Measurements from ENCODE around the gene CNGB1.
"Not testable (repeated sequence)": the region's sequence is repeated elsewhere in the genome, so short reads cannot be mapped to it uniquely, and the experiment has no call there.

Gene CNGB1

DNA sequence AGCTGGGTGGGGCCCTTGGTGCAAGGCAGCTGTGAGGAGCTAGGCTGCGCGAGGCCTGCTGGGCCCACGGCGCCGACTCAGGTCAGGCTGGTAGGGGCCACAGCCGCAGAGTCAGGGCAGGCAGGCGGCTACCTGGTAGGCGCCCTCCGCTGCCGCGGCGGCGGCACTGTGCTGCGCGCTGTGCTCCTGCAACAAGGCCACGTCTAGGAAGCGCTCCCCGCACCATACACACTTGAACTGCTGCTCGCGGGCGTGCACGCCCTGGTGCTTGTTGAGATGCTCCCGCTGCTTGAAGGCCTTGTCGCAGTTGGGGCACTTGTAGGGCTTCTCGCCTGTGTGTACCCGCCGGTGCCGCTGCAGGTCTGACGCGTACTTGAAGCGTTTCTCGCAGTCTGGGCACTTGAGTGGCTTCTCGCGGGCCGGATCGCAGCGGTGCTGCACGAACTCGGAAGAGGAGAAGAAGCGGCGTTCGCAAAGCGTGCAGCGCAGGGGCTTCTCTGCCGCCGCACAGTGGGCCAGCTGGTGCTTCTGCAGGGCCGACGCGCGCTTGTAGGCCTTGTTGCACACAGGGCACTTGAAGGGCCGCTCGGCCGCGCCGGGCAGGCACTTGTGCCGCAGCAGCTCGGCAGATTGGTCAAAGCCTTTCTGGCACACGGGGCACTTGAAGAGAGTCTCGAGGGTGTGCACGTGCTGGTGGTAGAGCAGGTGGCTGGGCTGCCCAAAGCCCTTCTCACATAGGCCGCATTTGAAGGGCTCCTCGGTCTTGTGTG lies 25.7 kb upstream of the CNGB1 start:
- DNase-seq, result no peak

GRCh38 chr16:57995721-57996405 lies 24.9 kb upstream of the CNGB1 start:
- DNase-seq, result no peak

DNA sequence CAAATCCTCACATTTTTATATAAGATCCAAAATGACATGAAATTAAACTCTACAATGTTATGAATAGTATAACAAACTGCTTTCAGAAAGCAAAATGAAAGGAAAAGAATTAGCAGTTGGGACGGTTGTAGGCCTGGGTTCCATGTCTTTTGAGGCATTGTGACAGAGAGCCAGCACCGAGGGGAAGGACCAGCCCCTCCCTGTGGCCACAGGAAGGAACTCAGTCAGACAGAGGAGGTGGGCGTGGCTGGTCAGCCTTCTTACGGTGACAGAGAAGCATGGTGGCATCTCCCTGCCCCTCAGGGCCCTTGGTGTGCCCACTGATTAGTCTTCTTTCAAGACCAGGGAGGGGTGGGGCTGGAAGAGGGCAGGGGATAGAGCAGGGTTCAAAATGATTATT lies 23.9 kb upstream of the CNGB1 start:
- DNase-seq, result no peak

GRCh38 chr16:57994361-57994760 lies 23.4 kb upstream of the CNGB1 start:
- no peak for DNase-seq

DNA sequence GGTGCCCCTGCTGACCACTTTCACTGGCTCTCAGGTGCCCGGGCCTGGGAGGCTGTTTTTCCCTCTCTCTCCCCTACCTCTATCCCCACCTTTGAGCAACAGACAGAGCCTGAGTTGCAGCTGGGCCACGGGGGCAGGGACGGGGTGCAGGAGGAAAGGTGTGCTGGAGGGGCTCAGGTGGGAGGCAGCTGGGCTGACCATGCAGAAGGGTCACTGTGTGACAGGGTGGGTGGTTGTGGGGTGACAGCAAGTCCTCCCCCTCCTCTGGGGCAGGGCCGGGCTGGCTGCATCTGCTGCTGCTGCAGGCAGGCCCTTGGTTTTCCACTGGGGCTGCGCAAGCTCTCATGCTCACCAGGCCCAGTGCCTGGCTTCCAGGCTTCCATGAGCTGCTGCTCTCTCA lies 23.0 kb upstream of the CNGB1 start:
- no peak for DNase-seq

GRCh38 chr16:57993438-57993837 lies 22.5 kb upstream of the CNGB1 start:
- no peak for DNase-seq

DNA sequence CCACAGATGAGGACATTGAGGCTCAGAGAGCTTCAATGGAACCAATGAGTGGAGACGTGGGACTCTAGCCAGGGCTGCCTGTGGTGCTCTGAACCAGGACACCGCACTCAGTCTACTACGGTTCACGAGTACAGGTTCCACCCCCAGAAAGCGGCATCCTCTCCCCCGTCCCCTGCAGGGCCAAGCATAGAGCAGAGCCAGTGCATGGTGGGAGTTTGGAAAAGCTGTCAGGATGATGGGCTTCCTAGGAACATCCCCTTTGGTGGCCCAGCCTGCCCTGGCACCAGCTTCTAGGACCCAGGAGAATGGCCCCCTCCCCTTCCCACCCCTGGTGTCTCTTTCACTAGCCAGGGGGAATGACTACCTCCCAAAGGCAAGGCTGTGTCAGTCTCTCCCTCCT lies 21.2 kb upstream of the CNGB1 start:
- DNase-seq, result no peak

GRCh38 chr16:57991551-57992059 lies 20.7 kb upstream of the CNGB1 start:
- no peak for DNase-seq

- DNase-seq, result no peak
Observed at GRCh38 chr16:57988929-57989328, 18.0 kb upstream of the CNGB1 start.

- DNase-seq, result no peak
Observed at GRCh38 chr16:57987441-57988177, 16.7 kb upstream of the CNGB1 start.

- no peak for DNase-seq
Observed at GRCh38 chr16:57986196-57986595, 15.3 kb upstream of the CNGB1 start.

DNA sequence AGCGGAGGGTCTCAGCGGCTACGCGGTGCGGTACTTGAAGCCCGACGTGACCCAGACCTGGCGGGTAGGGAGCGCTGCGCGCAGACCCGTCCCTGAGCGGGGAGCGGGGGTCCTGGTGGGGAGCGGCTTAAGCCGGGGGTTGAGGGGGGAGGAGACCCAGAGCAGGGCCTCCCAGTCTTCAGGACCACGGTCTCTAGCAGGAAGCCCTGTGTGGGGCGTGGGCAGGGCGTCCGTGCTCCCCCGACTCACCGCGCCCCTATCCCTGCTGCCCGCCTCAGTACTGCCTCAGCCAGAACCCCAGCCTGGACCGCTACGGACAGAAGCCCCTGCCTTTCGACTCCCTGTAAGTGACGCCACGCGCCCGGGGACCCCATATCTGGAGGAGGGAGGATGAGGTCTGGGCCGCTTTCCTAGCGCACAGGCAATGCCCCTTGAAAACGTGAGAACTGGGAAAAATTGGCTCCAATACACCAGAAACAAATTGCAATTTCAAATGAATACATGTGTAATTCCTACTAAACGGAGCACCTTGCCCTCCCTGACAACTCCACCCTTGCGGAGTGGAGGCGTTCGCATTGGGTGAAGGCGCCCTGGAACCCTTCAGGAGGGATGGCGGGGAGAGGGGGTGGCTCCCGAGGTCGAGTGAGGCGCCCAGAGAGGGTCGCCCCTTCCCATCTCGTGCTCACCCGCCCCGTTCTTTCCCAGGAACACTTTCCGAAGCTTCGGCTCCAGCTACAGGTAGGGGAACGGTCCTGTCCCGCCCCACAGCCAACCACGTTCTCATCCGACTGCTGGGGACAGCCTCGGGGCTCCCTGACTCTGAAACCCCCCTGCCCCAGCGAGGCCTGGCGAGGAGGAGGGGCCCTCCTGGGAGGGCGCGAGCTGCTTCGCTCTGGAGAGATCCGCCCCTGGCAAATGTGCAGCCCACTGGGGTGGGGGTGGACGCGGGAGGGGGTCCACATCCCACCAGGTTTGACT lies 14.6 kb upstream of the CNGB1 start:
- DNase-seq, result no peak

- DNase-seq, result peak; percentile 81
Observed at GRCh38 chr16:57984443-57985203, 13.7 kb upstream of the CNGB1 start.

DNA sequence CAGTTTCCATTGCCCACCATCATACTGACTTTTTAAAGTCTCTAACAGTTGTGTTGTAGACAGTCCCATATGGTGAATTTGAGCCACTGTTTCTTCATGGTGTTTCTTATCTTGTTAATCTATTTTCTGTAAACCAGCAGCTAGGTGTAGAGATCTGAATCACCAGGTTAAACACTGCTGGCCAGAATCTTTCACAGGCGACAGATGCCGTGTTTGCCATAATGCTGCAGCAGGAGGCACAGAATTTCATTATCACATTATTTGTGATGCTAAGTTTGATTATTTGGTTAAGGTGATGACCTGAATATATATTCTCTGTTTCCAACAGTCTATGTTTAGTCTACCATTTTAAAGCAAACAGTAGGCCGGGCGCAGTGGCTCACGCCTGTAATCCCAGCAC lies 11.5 kb upstream of the CNGB1 start:
- DNase-seq, result no peak

DNA sequence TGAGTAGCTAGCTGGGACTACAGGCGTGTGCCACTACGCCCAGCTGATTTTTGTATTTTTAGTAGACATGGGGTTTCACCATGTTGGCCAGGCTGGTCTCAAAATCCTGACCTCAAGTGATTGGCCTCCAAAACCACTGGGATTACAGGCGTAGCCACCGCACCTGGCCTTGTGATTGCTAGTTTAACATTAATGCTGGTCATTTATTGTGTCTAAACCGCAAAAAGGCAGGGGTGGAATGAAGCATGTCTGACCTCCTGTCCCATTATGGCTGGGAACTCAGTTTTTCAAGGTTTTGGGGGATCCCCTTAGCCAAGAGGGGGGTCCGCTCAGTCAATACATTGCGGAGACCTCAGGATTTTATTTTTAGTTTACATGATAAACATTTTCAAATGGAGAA lies 10.7 kb upstream of the CNGB1 start:
- DNase-seq, result no peak

GRCh38 chr16:57979006-57979585 lies 8.2 kb upstream of the CNGB1 start:
- DNase-seq, result no peak

DNA sequence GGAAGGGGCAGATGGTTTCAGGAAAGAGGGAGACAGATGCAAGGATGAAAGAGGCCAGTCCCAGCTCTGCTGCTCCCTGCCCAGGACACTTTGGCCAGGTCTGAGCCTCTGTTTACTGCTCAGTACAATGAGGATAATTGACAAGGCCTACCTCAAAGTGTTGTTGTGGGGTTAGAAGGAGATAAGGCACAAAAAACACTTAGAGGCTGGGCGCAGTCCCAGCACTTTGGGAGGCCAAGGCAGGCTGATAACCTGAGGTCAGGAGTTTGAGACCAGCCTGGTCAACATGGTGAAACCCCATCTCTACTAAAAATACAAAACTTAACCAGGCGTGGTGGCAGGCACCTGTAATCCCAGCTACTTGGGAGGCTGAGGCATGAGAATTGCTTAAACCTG lies 7.1 kb upstream of the CNGB1 start:
- DNase-seq, result not testable (repeated sequence)

- DNase-seq, result no peak
Observed at GRCh38 chr16:57977418-57978069, 6.6 kb upstream of the CNGB1 start.

GRCh38 chr16:57976331-57976796 lies 5.4 kb upstream of the CNGB1 start:
- no peak for DNase-seq

- no peak for DNase-seq
Observed at GRCh38 chr16:57972306-57972705, 1.4 kb upstream of the CNGB1 start.

GRCh38 chr16:57971848-57972247 lies 920 bp upstream of the CNGB1 start:
- no peak for DNase-seq
